Measurements from ENCODE around the gene SRRM4. TPM values are rescaled to one million over a fixed set of nuclear protein-coding genes. Genes with fewer than 3 reads are reported as not detected.

SRRM4 gene
- total RNA-seq, 1 experiment from 2014 or later = not detected

GRCh38 chr12:119181202-119181601 is 199.9 kb downstream of the SRRM4 start:
- TF ChIP-seq CTCF (IDR thresholded peaks at IDR 0.05; ENCODE audit: unreplicated experiment) = no peak
- ChIA-PET CTCF (no interaction called here), POLR2A (no interaction called here)
- H3K27ac Mint-ChIP-seq (ENCODE audit: low read depth, unreplicated experiment) = no peak overlapping the region
- no TSS peak for BruUV-seq (replicated peaks)
- no peak overlapping the region for H3K4me3 Mint-ChIP-seq (ENCODE audit: unreplicated experiment)
- no peak for DNase-seq (ENCODE audit: unreplicated experiment)
- no peaks in the 10 kb centered on the region for H3K27me3 Mint-ChIP-seq (ENCODE audit: insufficient read depth, unreplicated experiment)
- H3K9me3 Mint-ChIP-seq (ENCODE audit: unreplicated experiment) = no peaks in the 10 kb centered on the region
- H3K4me1 Mint-ChIP-seq (ENCODE audit: insufficient read depth, unreplicated experiment) = peaks cover 17% of the 10 kb centered on the region
- intact Hi-C loops (cut with micrococcal nuclease) = no loop called here
- H3K36me3 Mint-ChIP-seq (ENCODE audit: insufficient read depth, unreplicated experiment) = no peaks in the 10 kb centered on the region

DNA sequence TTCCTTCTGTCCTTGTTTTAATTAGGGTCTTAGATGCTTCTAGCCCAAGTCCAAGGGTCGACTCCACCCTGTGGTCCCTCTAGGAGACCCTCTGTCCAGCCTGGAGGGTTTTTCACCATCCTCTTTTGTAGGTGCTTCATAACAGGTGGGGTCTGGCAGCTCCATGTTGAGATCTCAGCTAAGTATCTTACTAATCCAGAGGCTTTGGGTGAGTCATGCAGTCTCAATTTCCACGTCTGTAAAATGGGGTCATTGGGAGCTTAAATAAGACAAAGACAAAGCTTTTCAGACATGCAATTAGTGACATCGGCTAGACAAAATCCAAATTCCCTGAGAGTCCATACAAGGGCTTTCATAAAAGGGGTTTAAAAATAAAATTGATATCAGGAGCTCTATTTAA is 200.6 kb downstream of the SRRM4 start:
- no peak for DNase-seq (ENCODE audit: unreplicated experiment)
- no peak overlapping the region for H3K4me3 Mint-ChIP-seq (ENCODE audit: unreplicated experiment)
- intact Hi-C loops (cut with micrococcal nuclease) = no loop called here
- CTCF ChIA-PET = interaction anchor here (0.7 kb wide), 1 partner anchor 11 kb away, joined by 3 read pairs; no protein-coding TSS in a partner anchor
- H3K27ac Mint-ChIP-seq (ENCODE audit: low read depth, unreplicated experiment) = no peak overlapping the region
- H3K4me1 Mint-ChIP-seq (ENCODE audit: insufficient read depth, unreplicated experiment) = peaks cover 13% of the 10 kb centered on the region
- no TSS peak for BruUV-seq (replicated peaks)
- no peaks in the 10 kb centered on the region for H3K27me3 Mint-ChIP-seq (ENCODE audit: insufficient read depth, unreplicated experiment)
- H3K36me3 Mint-ChIP-seq (ENCODE audit: insufficient read depth, unreplicated experiment) = no peaks in the 10 kb centered on the region
- POLR2A ChIA-PET = interaction anchor here (0.6 kb wide), 1 partner anchor 181 kb away, joined by 3 read pairs; no protein-coding TSS in a partner anchor
- no peak for TF ChIP-seq CTCF (IDR thresholded peaks at IDR 0.05; ENCODE audit: unreplicated experiment)
- H3K9me3 Mint-ChIP-seq (ENCODE audit: unreplicated experiment) = no peaks in the 10 kb centered on the region

DNA sequence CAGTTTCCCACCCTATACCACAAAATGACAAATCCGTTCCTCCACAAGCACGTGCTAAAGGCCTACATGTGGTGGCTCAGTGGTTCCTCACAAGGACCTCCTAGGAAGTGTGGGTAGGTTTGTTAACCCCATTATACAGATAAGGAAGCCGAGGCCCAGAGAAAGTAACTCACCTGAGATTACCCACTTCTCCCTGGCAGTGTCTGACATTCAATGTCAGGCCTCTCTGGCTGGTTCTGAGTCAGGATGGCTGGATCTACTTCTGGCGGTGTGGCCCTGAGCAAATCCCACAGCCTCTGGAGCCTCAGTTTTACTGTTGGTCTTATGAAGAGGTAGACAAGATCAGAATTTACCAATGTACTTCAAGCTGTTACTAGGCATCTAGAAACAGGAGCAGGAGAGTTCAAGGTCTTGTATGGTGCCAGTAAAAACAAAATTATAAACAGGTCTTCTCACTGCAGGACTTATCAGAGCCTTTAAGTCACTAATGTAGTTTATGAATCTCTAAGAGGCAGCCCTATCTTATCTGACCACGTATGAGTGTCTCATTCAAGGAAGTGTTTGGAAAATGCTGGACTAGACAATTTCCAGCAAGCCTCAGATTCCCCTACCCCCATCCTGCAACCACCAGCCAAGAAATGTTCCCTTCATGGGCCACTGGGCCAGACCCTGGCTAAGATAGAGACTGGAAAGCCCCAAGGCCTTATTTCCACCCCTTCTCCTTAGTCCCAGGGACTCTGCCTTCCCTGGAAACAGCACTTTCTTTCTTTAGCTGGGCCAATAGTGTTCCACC is 201.6 kb downstream of the SRRM4 start:
- H3K4me1 Mint-ChIP-seq (ENCODE audit: insufficient read depth, unreplicated experiment) = peaks cover 13% of the 10 kb centered on the region
- no peak for DNase-seq (ENCODE audit: unreplicated experiment)
- no peaks in the 10 kb centered on the region for H3K27me3 Mint-ChIP-seq (ENCODE audit: insufficient read depth, unreplicated experiment)
- H3K27ac Mint-ChIP-seq (ENCODE audit: low read depth, unreplicated experiment) = no peak overlapping the region
- intact Hi-C loops (cut with micrococcal nuclease) = no loop called here
- no peak overlapping the region for H3K4me3 Mint-ChIP-seq (ENCODE audit: unreplicated experiment)
- ChIA-PET POLR2A (no interaction called here), CTCF (no interaction called here)
- no peaks in the 10 kb centered on the region for H3K36me3 Mint-ChIP-seq (ENCODE audit: insufficient read depth, unreplicated experiment)
- no peak for TF ChIP-seq CTCF (IDR thresholded peaks at IDR 0.05; ENCODE audit: unreplicated experiment)
- BruUV-seq (replicated peaks) = no TSS peak
- H3K9me3 Mint-ChIP-seq (ENCODE audit: unreplicated experiment) = no peaks in the 10 kb centered on the region

DNA sequence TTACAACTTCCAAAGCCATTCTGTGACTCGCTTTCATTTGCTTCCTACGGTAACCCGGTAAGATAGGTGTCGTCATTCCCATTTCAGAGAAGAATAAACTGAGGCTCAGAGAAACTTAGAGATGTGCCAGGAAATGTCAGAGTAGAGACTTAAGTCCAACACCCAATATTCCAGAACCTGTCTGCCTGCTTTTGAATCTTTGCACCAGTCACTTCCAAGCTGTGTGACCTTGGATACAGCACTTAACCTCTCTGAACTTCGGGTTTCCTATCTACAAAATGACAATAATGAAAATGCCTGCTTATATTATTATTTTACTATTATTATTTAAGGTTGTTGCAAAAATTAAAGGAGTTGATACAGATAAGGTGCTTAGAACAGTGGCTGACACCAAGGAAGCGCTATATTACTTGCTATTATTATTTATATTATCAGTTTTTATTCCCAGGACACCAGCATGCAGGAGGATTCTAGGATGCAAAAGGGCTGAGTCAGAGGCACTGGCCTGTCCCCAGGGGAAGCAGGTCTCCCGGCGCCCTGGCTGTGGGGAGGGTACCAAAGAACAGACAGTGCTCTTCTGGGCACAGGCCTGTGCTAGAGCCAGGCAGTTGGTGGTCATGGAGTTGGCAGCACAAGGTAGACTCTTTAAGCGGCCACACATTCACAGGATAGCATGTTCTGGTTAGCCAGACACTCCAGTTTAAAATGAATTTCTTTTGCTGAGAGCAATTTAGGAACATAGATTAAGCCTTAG is 202.8 kb downstream of the SRRM4 start:
- intact Hi-C loops (cut with micrococcal nuclease) = no loop called here
- ChIA-PET CTCF (no interaction called here), POLR2A (no interaction called here)
- no peak for DNase-seq (ENCODE audit: unreplicated experiment)
- Mint-ChIP-seq H3K27me3 (ENCODE audit: insufficient read depth, unreplicated experiment) (no peaks in the 10 kb centered on the region), H3K4me1 (ENCODE audit: insufficient read depth, unreplicated experiment) (peaks cover 7% of the 10 kb centered on the region), H3K4me3 (ENCODE audit: unreplicated experiment) (no peak overlapping the region), H3K27ac (ENCODE audit: low read depth, unreplicated experiment) (no peak overlapping the region), H3K9me3 (ENCODE audit: unreplicated experiment) (no peaks in the 10 kb centered on the region), H3K36me3 (ENCODE audit: insufficient read depth, unreplicated experiment) (no peaks in the 10 kb centered on the region)
- no TSS peak for BruUV-seq (replicated peaks)
- TF ChIP-seq CTCF (IDR thresholded peaks at IDR 0.05; ENCODE audit: unreplicated experiment) = no peak
